ENCODE results near the gene TGOLN2.

TGOLN2 gene

DNA sequence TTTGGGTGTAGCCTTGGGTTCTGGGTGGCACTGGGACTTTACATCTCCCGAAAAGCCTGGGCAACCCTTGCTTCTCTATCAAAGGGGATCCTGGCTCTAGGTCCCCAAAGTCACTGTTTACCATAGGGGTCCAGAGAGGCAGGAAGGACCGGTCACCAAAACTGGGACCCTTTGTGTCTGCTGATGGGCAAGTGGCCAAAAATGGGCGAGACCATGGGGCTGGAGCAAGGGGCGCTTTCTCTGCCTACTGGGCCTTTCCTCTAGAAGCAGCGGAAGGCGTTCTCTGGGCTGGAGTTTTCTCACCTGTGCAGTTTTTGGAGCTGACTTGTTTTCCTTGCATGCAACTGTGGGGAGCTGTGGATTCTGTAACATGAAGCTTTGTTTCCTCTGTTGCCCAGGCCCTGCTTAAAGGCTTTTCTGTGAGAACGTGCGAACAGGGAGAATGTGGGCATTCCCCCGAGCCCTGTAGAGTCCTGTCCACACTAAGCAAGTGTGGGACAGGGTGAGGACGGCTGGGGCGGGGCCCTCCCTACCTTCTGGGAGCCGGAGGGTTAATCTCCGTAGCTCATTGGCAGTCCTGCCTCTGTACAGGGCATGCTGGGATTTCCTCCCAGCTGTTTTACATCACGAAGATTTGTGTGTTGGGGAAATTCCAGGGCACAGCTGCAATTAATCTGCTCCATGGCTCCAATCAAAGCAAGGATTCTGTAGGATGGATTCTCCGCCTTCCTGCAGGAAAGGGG lies 50.2 kb downstream of the TGOLN2 start:
- DNase-seq (ENCODE audit: low read depth, low spot score) = peak; percentile 72
- TF ChIP-seq CTCF (IDR thresholded peaks at IDR 0.05; ENCODE audit: low read depth, low read length) = no peak
- in situ Hi-C loops (cut with HindIII; ENCODE audit: low sequenced_read_pairs) = no loop called here
- no peak overlapping the region for H3K4me3 ChIP-seq (ENCODE audit: low read depth, low read length)

- H3K4me3 ChIP-seq (ENCODE audit: low read depth, low read length) = no peak overlapping the region
These were observed 51.1 kb downstream of the TGOLN2 start for GRCh38 chr2:85276571-85277118.

GRCh38 chr2:85275984-85276540 lies 51.7 kb downstream of the TGOLN2 start:
- no peak for TF ChIP-seq CTCF (IDR thresholded peaks at IDR 0.05; ENCODE audit: low read depth, low read length)
- H3K4me3 ChIP-seq (ENCODE audit: low read depth, low read length) = no peak overlapping the region
- no peak for DNase-seq (ENCODE audit: low read depth, low spot score)
- in situ Hi-C loops (cut with HindIII; ENCODE audit: low sequenced_read_pairs) = no loop called here

More at GRCh38 chr2:85276571-85277118, 51.1 kb downstream of the TGOLN2 start:
- no peak for DNase-seq (ENCODE audit: low read depth, low spot score)
- in situ Hi-C loops (cut with HindIII; ENCODE audit: low sequenced_read_pairs) = no loop called here
- TF ChIP-seq CTCF (IDR thresholded peaks at IDR 0.05; ENCODE audit: low read depth, low read length) = no peak

- in situ Hi-C loops (cut with HindIII; ENCODE audit: low sequenced_read_pairs) = no loop called here
- H3K4me3 ChIP-seq (ENCODE audit: low read depth, low read length) = no peak overlapping the region
- peak; percentile 77 for DNase-seq (ENCODE audit: low read depth, low spot score)
- TF ChIP-seq CTCF (IDR thresholded peaks at IDR 0.05; ENCODE audit: low read depth, low read length) = no peak
These were observed 53.8 kb downstream of the TGOLN2 start for GRCh38 chr2:85273738-85274731.

GRCh38 chr2:85272357-85272756 lies 55.4 kb downstream of the TGOLN2 start:
- no peak overlapping the region for H3K4me3 ChIP-seq (ENCODE audit: low read depth, low read length)
- no peak for DNase-seq (ENCODE audit: low read depth, low spot score)
- in situ Hi-C loops (cut with HindIII; ENCODE audit: low sequenced_read_pairs) = no loop called here
- no peak for TF ChIP-seq CTCF (IDR thresholded peaks at IDR 0.05; ENCODE audit: low read depth, low read length)

DNA sequence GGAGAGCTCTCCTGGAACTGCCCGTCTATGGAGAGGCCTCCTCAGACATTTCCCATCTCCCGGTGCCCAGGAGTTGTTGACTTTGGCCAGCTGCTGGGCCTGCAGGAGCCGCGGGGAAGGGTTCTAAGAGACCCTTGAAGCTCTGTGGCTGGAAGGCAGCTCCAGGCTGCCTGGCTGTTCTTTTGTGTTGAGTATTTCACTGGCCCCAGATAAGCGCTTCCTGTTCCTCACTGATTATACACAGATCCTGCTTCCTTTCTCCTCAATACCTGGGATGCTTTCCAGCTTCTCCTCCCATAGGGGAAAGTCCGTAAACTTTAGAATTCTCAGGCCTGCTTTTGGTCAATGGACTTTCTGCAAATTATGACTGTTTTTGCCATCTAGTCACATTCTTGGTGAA lies 57.8 kb downstream of the TGOLN2 start:
- H3K4me3 ChIP-seq (ENCODE audit: low read depth, low read length) = no peak overlapping the region
- in situ Hi-C loops (cut with HindIII; ENCODE audit: low sequenced_read_pairs) = no loop called here
- TF ChIP-seq CTCF (IDR thresholded peaks at IDR 0.05; ENCODE audit: low read depth, low read length) = no peak
- no peak for DNase-seq (ENCODE audit: low read depth, low spot score)

Measured in astrocyte of the spinal cord (primary cell).